ENCODE measurements around the gene EVI5.
"Not testable (repeated sequence)": the region's sequence is repeated elsewhere in the genome, so short reads cannot be mapped to it uniquely, and the experiment has no call there.

The EVI5 gene

GRCh38 chr1:92747735-92748134 is 37.2 kb downstream of the EVI5 start:
- DNase-seq, result no peak

- not testable (repeated sequence) for DNase-seq
These were observed 38.7 kb downstream of the EVI5 start for GRCh38 chr1:92746255-92746654.

GRCh38 chr1:92743221-92743620 is 41.7 kb downstream of the EVI5 start:
- no peak for DNase-seq

DNA sequence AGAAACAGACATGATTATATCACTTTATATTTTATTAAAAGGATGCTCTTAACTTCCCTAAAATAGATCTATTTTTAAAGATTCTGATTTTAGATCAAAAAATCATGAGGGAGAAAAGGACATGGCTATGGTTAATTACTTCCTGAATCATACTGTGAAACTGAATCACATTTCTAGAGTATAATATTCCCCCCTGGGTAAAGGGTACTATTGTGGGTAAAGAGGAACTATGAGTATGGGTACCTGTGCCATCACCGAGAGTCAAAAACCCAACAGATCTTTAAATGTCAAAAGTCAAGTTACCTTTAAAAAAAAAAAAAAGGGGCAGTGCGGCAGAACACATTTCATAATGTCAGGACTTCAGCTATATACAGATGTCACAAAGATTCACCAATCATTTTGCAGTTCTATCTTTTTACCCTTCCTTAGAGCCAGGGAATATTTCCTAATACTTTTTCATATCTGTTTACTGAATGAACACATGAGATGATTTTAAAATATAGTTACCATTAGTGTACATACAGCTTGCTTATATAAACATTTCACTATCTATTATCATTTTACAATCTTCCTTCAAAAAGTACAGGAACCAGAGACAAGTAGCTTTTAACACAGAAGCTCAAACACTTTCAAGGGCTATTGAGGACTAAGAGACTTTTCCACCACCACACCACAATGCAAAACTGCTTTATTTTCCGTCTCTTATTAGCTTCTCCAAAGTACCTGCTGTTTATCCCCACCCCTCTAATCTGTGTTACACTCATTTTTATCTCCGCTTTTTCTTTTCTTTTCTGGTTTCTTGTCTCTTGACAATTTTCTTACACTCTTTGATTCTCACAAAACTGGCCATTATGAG is 45.0 kb downstream of the EVI5 start:
- DNase-seq, result no peak

GRCh38 chr1:92736395-92736794 is 48.5 kb downstream of the EVI5 start:
- DNase-seq, result no peak

GRCh38 chr1:92730476-92730875 is 54.4 kb downstream of the EVI5 start:
- no peak for DNase-seq

- no peak for DNase-seq
These were observed 56.2 kb downstream of the EVI5 start for GRCh38 chr1:92728697-92729096.

DNA sequence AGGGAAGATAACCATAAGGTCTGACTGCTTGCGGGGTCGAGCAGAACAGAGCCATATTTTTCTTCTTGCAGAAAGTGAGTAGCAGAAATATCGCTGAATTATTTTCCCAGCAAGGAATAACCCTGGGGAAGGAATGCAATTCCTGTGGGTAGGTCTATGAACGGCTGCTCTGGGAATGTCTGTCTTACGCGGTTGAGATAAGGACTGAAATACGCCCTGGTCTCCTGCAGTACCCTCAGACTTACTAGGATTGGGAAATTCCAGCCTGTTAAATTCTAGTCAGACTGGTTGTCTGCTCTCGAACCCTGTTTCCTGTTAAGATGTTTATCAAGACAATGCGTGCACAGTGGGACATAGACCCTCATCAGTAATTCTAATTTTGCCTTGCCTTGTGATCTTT is 61.2 kb downstream of the EVI5 start:
- DNase-seq, result not testable (repeated sequence)

DNA sequence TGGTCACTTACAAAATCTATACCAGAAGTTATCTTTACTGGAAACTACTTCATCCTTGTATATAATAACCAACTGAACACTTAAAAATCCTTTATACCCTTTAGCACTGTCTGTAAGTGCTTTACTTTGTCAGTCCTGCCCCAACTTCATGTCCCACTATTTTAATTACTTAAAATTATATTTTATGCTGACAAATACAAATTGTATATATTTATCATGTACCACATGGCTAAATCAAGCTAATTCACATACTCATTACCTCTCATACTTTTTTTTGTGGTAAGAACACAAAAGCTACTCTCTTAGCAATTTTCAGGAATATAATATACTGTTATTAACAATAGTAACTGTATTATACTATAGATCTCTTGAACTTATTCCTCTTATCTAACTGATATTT is 63.0 kb downstream of the EVI5 start:
- DNase-seq, result no peak

DNA sequence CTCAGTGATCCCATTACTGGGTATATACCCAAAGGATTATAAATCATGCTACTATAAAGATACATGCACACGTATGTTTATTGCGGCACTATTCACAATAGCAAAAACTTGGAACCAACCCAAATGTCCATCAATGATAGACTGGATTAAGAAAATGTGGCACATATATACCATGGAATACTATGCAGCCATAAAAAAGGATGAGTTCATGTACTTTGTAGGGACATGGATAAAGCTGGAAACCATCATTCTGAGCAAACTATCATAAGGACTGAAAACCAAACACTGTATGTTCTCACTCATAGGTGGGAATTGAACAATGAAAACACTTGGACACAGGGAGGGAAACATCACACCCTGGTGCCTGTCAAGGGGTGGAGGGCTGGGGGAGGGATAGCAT is 63.8 kb downstream of the EVI5 start:
- not testable (repeated sequence) for DNase-seq

DNA sequence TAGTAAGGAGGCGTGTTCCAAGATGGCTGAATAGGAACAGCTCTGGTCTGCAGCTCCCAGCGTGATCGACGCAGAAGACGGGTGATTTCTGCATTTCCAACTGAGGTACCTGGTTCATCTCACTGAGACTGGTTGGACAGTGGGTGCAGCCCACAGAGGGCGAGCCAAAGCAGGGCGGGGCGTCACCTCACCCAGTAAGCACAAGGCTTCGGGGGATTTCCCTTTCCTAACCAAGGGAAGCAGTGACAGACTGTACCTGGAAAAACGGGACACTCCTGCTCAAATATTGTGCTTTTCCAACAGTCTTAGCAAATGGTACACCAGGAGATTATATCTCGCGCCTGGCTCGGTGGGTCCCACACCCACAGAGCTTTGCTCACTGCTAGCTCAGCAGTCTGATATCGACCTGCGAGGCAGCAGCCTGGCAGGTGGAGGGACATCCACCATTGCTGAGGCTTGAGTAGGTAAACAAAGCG is 69.4 kb downstream of the EVI5 start:
- DNase-seq, result not testable (repeated sequence)

GRCh38 chr1:92713939-92714338 is 71.0 kb downstream of the EVI5 start:
- no peak for DNase-seq

DNA sequence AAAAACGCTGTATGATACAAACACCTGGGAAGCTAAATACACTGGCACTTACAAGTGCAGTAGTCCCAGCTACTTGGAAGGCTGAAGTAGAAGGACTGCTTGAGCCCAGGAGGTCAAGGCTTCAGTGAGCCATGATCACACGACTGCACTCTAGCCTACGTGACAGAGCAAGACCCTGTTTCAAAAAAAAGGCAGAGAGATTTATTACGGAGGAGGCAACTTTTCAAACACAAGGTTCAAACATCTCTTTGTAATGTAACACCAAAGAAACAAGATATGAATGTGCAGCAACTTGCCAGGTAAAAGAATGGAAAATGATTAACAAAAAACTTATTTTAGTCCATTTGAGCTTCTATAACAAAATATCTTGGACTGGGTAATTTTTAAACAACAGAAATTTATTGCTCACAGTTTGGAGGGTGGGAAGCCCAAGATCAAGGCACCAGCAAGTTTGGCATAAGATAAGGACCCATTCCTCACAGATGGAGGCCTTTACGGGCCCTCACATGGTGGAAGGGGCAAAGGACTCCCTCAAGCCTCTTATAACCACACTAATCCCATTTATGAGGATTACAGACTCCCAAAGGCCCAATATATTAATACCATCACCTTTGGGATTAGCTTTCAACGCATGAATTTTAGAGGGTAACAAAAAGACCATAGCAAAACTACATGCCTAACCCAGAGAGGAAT is 73.3 kb downstream of the EVI5 start:
- DNase-seq, result no peak

- DNase-seq, result no peak
These were observed 75.2 kb downstream of the EVI5 start for GRCh38 chr1:92709738-92710137.

DNA sequence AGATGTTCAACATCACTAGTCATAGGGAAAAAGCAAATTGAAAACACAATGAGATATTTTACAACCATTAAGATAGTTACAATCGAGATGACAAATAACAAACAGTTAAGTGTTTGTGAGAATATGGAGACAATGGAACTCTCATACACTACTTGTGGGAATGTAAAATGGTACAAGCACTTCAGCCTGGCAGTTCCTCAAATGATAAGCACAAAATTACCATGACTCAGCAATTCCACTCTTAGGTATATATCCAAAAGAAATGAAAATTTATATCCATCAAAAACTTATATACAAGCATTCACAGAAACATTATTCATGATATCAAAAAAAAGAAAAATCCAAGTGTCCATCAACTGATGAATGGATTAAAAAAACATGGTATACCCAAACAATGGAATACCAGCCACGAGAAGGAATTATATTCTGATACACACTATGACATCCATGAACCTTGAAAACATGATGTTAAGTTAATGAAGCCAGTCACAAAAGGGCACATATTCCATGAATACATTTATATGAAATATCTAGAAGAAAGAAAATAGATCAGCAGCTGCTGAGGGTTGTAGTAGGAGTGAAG is 76.4 kb downstream of the EVI5 start:
- DNase-seq, result no peak

DNA sequence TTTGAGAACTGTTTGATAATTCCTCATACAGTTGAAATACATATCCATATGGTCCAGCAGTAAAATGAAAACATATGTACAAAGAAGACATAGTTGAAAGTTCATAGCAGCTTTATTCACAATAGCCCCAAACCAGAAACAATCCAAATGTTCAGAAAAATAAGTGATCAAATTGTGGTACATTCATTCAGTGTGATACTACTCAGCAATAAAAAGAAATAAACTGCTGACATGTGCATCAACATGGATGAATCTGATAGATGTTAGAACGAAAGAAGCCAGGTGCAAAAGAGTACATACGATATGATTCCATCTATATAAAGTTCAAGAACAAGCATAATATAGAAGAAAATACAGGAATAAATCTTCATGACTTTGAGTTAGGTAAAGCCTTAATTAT is 77.2 kb downstream of the EVI5 start:
- DNase-seq, result no peak

GRCh38 chr1:92707292-92707691 is 77.6 kb downstream of the EVI5 start:
- DNase-seq, result no peak

DNA sequence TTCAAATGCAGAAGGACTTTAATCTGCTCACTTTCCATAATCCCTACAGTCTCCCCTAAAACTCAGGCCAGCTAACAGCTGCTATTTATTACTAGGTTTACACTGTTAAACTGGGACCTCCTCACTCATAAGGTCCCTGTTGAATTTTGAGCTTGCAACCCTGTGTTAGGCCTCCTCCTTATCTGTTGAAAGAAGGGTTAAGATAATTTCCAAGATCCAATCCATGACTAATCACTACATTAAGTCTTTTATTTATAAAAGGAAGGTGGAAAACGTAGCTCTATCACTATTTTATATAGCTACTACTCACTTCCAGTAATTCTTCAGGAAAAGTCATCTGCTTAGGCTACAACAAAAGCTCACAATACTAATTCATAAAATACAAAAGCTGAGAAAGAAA is 79.5 kb downstream of the EVI5 start:
- no peak for DNase-seq

DNA sequence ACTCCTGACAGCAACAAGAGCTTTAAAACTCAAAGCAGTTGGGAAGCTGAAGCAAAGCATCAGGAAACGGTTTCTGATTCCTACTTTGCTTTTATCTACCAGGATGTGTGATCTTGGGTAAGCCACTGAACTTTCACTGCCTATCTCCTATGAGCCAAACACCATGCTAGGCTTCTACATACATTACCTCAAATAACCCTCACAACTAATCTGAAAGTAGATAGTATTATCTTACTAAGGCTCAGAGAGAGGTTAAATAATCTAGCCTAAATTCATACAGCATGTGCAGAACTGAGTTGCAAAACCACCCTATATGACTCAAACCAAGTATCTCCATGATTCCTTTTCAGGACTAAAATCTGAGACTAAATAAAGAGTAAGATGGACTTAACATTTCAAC is 83.8 kb downstream of the EVI5 start:
- DNase-seq, result no peak

DNA sequence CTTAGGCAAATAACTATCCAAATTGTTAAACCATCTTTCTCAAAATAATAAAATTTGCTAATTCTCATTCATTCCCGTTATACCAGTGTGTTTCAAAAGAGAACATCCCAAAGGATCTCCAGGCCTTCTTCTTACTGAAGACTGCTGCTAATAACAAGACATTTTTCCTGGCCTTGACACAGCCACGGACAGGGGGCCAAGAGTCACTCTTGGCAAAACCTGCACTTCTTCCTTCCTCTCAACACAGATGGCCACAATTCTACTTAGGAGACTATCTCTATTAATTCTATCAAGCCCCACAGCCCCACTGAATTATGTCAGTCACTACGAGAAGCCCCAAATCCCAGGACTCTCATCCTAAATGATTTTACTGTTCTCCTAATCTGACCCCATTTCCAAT is 86.0 kb downstream of the EVI5 start:
- no peak for DNase-seq

GRCh38 chr1:92695104-92695503 is 89.8 kb downstream of the EVI5 start:
- no peak for DNase-seq

DNA sequence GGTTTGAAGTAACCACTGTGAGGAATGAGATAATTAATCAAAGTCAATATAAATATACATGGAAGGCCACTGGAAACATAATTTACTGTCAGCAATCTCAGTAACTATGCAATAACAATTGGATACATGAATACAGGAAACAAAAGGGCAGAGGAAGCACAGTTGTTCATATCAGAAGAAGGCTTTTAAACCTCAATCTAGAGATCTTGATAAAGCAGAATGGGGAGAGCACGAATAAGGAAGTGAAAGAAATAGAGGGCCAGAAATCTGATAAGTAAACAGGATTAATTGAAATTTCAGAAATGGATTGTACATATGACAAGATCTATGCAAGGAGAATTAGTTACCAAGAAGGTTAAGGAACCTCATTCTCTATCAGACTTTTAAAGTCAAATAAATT is 93.0 kb downstream of the EVI5 start:
- no peak for DNase-seq

DNA sequence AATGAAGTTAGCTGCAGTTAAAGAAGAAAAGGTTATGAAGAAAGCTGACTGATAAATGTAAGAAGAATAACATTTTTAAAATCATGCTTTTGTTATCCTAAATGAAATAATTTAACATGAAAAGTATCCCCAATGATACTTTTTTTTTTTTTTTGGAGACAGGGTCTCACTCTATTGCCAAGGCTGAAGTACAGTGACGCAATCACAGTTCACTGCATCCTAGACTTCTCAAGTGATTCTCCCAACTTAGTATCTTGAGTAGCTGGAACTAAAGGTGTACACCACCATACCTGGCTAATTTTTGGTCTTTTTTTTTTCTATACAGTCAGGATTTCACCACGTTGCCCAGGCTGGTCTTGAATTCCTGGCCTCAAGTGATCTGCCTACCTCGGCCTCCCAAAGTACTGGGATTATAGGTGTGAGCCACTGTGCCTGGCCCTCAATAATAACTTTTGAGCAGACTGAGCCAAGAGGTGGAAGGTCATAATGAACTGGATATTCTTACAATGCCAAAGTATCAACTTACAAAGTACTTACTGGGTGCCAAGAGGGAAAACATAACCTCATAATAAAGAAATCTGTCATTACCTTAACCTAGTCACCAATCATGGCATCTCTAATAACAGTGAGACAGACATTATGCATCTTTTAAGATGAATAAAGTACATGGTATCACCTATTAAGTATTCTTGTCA is 94.5 kb downstream of the EVI5 start:
- DNase-seq, result no peak

All from NCI-H2081 (cell line).